Measurements from ENCODE around the gene NDNF. TPM values are rescaled to one million over a fixed set of nuclear protein-coding genes. Genes with fewer than 3 reads are reported as not detected.

NDNF gene
- total and polyA plus RNA-seq, 11 donors = 2.8 to 11.2 (median 6.9) TPM

DNA sequence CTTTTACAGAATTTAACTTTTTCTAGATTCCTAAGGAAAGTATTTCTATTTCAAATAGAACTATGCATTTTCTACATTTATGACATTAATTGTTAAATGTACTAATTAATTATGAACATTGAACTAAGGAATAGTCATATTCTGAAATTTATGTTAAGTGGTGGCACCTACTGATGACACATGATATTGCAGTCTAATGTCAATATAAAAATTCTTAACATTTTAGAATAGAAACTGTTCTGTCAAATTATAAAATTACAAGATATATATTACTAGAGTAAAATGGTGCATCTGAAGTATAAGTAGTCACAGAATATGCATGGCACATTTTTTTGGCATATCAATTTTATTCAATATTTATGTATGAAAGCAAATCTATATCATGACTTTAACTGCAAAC is 40.2 kb upstream of the NDNF start:
- H3K36me3 ChIP-seq = no peaks in the 10 kb centered on the region
- ATAC-seq = no peak
- no peak for DNase-seq
- no peaks in the 10 kb centered on the region for H3K4me1 ChIP-seq
- H3K4me3 ChIP-seq = no peak overlapping the region
- intact Hi-C loops (cut with DNase I) = loop anchor here in 2 of 10 donors (5.0 kb wide), 1 partner anchor 955 kb away; no protein-coding TSS in a partner anchor
- H3K27me3 ChIP-seq = peaks cover 0 to 4% (median 0%) of the 10 kb centered on the region in 9 donors
- H3K27ac ChIP-seq = no peak overlapping the region
- TF ChIP-seq, protein P1, sequence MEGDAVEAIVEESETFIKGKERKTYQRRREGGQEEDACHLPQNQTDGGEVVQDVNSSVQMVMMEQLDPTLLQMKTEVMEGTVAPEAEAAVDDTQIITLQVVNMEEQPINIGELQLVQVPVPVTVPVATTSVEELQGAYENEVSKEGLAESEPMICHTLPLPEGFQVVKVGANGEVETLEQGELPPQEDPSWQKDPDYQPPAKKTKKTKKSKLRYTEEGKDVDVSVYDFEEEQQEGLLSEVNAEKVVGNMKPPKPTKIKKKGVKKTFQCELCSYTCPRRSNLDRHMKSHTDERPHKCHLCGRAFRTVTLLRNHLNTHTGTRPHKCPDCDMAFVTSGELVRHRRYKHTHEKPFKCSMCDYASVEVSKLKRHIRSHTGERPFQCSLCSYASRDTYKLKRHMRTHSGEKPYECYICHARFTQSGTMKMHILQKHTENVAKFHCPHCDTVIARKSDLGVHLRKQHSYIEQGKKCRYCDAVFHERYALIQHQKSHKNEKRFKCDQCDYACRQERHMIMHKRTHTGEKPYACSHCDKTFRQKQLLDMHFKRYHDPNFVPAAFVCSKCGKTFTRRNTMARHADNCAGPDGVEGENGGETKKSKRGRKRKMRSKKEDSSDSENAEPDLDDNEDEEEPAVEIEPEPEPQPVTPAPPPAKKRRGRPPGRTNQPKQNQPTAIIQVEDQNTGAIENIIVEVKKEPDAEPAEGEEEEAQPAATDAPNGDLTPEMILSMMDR (IDR thresholded peaks at IDR 0.05) = peak; percentile 25 to 57 (median 44)
- no peak for TF ChIP-seq POLR2A (IDR thresholded peaks at IDR 0.05)
- no peaks in the 10 kb centered on the region for H3K9me3 ChIP-seq

DNA sequence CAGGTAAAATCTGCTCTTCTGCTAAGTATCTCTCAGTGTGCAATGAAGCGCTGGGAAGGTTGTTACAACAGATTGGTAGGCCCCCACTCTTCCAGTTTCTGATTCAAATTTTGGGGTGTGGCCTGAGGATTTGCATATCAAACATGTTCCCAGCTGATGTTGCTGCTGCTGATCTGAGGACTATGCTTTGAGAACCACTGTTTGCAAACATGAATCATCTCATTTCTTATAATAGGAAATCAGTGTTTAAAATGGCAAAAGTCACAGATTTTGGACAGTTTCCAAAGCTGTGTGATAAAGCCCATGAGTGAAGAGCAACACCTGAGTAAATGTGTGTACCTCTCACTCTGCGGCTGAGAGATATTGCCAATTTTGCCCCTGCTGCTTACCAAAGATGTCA is 36.2 kb upstream of the NDNF start:
- TF ChIP-seq POLR2A (IDR thresholded peaks at IDR 0.05) = no peak
- TF ChIP-seq, protein P1 (IDR thresholded peaks at IDR 0.05) = no peak
- WGBS, 4 donors = 83 to 97% (median 94%) methylated on average over 2 of the region's 2 CpGs
- DNase-seq (no peak), ATAC-seq (no peak)
- Histone ChIP-seq H3K4me1 (no peaks in the 10 kb centered on the region), H3K27me3 (peaks cover 0 to 17% (median 0%) of the 10 kb centered on the region in 9 donors), H3K27ac (no peak overlapping the region), H3K36me3 (no peaks in the 10 kb centered on the region), H3K4me3 (no peak overlapping the region), H3K9me3 (no peaks in the 10 kb centered on the region)
- intact Hi-C loops (cut with DNase I) = loop anchor here in 1 of 10 donors (10.0 kb wide), 1 partner anchor 1024 kb away; no protein-coding TSS in a partner anchor

DNA sequence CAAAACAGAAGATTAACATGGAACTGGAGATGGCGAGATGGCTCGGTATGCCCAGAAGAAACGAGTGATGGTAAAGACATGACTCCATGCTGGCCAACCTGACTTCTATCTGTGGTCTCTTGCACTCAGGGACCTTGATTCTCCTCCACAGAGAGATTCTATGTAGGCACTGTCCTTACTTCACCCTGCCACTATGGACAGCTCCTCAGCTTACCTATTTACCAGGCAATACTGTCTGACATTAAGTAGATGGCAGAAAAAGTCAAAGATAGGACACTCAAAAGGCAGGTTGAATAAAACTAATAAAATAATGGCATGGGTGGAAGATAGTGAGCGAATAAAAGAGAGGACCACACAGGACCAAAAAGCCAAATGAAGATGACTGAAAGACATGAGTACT is 35.2 kb upstream of the NDNF start:
- TF ChIP-seq POLR2A (IDR thresholded peaks at IDR 0.05) = no peak
- TF ChIP-seq, protein P1 (IDR thresholded peaks at IDR 0.05) = no peak
- Histone ChIP-seq H3K4me3 (no peak overlapping the region), H3K27me3 (peaks cover 0 to 18% (median 0%) of the 10 kb centered on the region in 9 donors), H3K9me3 (no peaks in the 10 kb centered on the region), H3K36me3 (no peaks in the 10 kb centered on the region), H3K4me1 (no peaks in the 10 kb centered on the region), H3K27ac (no peak overlapping the region)
- intact Hi-C loops (cut with DNase I) = loop anchor here in 1 of 10 donors (10.0 kb wide), 1 partner anchor 1023 kb away; no protein-coding TSS in a partner anchor
- WGBS, 4 donors = 87 to 92% (median 89%) methylated on average over 4 of the region's 4 CpGs
- ATAC-seq (no peak), DNase-seq (no peak)

DNA sequence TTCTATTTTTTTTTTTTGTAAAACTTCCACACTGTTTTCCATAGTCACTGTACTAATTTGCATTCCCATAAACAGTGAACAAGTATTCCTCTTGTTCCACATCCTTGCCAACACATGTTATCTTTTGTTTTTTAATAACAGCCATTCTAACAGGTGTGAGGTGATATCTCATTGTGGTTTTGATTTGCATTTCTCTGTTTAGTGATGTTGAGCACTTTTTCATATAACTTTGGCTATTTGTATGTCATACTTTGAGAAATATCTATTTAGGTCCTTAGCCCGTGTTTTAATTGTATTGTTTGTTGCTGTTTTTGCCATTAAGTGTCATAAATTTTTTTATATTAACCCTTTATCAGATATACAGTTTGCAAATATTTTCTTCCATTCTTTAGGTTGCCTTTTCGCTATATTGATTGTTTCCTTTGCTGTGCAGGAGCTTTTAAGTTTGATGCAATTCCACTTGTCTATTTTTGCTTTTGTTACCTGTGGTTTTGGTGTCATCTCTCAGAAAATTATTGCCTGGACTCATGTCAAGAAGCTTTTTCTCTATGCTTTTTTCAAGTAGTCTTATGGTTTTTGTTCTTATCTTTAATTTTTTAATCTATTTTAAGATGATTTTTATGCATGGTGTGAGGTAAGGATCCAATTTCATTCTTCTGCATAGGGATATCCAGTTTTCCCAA is 27.9 kb upstream of the NDNF start:
- Histone ChIP-seq H3K4me1 (no peaks in the 10 kb centered on the region), H3K27ac (no peak overlapping the region), H3K9me3 (peaks cover 0 to 4% (median 0%) of the 10 kb centered on the region in 12 donors), H3K4me3 (no peak overlapping the region), H3K27me3 (peaks cover 0 to 4% (median 0%) of the 10 kb centered on the region in 9 donors), H3K36me3 (no peaks in the 10 kb centered on the region)
- intact Hi-C loops (cut with DNase I) = loop anchor here in 3 of 10 donors (5.0 to 10.0 kb wide), 3 partner anchors 1015 to 1028 kb away; no protein-coding TSS in a partner anchor
- TF ChIP-seq, protein P1 (IDR thresholded peaks at IDR 0.05) = no peak
- no peak for DNase-seq
- no peak for ATAC-seq
- 65 to 76% (median 72%) methylated on average over 2 of the region's 2 CpGs for WGBS, 4 donors

All from heart left ventricle (tissue), 16 donors.